ENCODE data around the gene PC. TPM values are rescaled to one million over a fixed set of nuclear protein-coding genes. Genes with fewer than 3 reads are reported as not detected.

PC gene
- total and polyA plus RNA-seq, 9 of the 15 experiments (the other 6 are each of a cell fraction or from before 2014, with no cell fraction given), result 0.94 to 38.0 (median 8.7) TPM

GRCh38 chr11:66842896-66843775 lies 115.0 kb downstream of the PC start, which contains the start of gene RCE1 (continued):
- TF ChIP-seq, protein P1, sequence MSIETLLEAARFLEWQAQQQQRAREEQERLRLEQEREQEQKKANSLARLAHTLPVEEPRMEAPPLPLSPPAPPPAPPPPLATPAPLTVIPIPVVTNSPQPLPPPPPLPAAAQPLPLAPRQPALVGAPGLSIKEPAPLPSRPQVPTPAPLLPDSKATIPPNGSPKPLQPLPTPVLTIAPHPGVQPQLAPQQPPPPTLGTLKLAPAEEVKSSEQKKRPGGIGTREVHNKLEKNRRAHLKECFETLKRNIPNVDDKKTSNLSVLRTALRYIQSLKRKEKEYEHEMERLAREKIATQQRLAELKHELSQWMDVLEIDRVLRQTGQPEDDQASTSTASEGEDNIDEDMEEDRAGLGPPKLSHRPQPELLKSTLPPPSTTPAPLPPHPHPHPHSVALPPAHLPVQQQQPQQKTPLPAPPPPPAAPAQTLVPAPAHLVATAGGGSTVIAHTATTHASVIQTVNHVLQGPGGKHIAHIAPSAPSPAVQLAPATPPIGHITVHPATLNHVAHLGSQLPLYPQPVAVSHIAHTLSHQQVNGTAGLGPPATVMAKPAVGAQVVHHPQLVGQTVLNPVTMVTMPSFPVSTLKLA (conservative IDR thresholded peaks at IDR 0.05), result peak; percentile 48 to 87; a peak in 3 of 4 replicates
- TF ChIP-seq HNRNPUL1 (IDR thresholded peaks at IDR 0.05; ENCODE audit: low read length) (no peak), RBBP5 (IDR thresholded peaks at IDR 0.05; ENCODE audit: borderline replicate concordance, insufficient read depth, low read length, poor library complexity, severe bottlenecking) (peak; percentile 98), ID3 (CRISPR knock-in tag; IDR thresholded peaks at IDR 0.05) (no peak), ID3 (tag; IDR thresholded peaks at IDR 0.05) (0 out of 2 replicates have a peak, but pooled peaks have one; percentile 83), ZNF431 (CRISPR knock-in tag; IDR thresholded peaks at IDR 0.05) (no peak), BDP1 (IDR thresholded peaks at IDR 0.05; ENCODE audit: insufficient read depth, insufficient read length) (no peak), NRF1 (conservative IDR thresholded peaks at IDR 0.05 in 1 of 2, IDR thresholded peaks at IDR 0.05 in 1 of 2) (peak; percentile 59 to 72), NFYB (IDR thresholded peaks at IDR 0.05; ENCODE audit: extremely low read depth, insufficient read length) (no peak), CHCHD3 (CRISPR knock-in tag; IDR thresholded peaks at IDR 0.05) (no peak), SREBF1 (IDR thresholded peaks at IDR 0.05; ENCODE audit: borderline replicate concordance, low read depth, low read length) (no peak)
- TF ChIP-seq, protein P2, sequence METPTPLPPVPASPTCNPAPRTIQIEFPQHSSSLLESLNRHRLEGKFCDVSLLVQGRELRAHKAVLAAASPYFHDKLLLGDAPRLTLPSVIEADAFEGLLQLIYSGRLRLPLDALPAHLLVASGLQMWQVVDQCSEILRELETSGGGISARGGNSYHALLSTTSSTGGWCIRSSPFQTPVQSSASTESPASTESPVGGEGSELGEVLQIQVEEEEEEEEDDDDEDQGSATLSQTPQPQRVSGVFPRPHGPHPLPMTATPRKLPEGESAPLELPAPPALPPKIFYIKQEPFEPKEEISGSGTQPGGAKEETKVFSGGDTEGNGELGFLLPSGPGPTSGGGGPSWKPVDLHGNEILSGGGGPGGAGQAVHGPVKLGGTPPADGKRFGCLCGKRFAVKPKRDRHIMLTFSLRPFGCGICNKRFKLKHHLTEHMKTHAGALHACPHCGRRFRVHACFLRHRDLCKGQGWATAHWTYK (CRISPR knock-in tag; IDR thresholded peaks at IDR 0.05), result peak; percentile 33; the same call in 1 of the 2 replicates
- TF ChIP-seq, protein P3, sequence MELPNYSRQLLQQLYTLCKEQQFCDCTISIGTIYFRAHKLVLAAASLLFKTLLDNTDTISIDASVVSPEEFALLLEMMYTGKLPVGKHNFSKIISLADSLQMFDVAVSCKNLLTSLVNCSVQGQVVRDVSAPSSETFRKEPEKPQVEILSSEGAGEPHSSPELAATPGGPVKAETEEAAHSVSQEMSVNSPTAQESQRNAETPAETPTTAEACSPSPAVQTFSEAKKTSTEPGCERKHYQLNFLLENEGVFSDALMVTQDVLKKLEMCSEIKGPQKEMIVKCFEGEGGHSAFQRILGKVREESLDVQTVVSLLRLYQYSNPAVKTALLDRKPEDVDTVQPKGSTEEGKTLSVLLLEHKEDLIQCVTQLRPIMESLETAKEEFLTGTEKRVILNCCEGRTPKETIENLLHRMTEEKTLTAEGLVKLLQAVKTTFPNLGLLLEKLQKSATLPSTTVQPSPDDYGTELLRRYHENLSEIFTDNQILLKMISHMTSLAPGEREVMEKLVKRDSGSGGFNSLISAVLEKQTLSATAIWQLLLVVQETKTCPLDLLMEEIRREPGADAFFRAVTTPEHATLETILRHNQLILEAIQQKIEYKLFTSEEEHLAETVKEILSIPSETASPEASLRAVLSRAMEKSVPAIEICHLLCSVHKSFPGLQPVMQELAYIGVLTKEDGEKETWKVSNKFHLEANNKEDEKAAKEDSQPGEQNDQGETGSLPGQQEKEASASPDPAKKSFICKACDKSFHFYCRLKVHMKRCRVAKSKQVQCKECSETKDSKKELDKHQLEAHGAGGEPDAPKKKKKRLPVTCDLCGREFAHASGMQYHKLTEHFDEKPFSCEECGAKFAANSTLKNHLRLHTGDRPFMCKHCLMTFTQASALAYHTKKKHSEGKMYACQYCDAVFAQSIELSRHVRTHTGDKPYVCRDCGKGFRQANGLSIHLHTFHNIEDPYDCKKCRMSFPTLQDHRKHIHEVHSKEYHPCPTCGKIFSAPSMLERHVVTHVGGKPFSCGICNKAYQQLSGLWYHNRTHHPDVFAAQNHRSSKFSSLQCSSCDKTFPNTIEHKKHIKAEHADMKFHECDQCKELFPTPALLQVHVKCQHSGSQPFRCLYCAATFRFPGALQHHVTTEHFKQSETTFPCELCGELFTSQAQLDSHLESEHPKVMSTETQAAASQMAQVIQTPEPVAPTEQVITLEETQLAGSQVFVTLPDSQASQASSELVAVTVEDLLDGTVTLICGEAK (IDR thresholded peaks at IDR 0.05), result peak; percentile 79
- TF ChIP-seq, protein P3 (CRISPR knock-in tag; IDR thresholded peaks at IDR 0.05), result peak; percentile 62; the same call in 1 of the 2 replicates
